ENCODE measurements around the gene TRIM17.

TRIM17 gene

DNA sequence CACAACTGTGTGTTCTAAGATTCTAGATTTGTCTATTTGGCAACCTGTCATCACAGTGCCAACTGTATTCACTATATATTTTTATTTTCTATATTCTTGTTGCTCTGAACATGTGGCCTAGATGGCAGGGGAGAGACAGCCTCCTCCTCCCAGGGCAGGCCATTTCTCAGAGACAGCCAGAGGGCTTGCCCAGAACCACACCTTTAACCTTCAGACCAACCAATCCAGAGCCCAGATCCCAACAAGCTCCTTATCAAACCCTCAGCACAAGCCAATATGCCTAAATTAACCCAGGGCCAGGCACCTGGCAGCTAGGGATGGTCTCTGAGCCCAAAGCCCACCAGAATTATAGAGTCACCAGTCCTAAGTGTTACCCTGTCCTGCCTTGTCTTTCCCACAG is 29.3 kb downstream of the TRIM17 start:
- DNase-seq (ENCODE audit: insufficient read length, low spot score) (no peak), FAIRE-seq (no peak)

DNA sequence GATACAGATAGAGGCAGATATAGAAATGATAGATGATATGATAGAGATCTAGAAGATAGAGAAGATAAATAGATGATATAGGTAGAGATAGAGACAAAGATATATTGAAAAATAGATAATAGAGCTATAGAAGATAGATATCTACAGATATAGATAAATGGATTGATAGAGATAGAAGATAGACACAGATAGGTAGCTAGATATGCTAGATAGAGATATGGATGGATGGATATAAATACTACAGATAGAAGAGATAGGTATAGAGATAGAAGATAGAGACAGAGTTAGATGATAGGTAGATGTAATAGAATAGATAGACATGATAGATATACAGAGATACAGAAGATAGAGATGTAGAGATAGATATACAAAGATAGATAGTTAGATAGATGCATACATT is 31.4 kb downstream of the TRIM17 start:
- no peak for FAIRE-seq

DNA sequence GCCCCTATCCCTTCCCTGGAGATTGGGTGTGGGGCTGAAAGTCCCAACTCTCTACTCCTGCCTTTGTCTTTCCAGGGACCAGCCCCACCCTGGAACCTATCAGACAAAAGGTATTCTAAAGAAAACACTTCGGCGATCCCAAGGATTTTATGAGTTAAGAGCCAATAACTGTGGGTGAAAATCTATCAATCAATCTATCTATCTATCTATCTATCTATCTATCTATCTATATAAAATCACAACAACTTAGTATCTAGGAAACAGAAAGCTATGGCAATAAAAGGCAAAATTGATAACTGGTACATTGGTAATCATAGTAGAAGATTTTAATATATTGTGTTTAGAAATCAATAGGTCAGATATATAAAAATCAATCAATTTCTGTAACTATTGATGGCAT is 32.9 kb downstream of the TRIM17 start:
- no peak for DNase-seq (ENCODE audit: insufficient read length, low spot score)
- FAIRE-seq, result no peak

More for the DNA sequence above, 31.4 kb downstream of the TRIM17 start:
- no peak for DNase-seq (ENCODE audit: insufficient read length, low spot score)

DNA sequence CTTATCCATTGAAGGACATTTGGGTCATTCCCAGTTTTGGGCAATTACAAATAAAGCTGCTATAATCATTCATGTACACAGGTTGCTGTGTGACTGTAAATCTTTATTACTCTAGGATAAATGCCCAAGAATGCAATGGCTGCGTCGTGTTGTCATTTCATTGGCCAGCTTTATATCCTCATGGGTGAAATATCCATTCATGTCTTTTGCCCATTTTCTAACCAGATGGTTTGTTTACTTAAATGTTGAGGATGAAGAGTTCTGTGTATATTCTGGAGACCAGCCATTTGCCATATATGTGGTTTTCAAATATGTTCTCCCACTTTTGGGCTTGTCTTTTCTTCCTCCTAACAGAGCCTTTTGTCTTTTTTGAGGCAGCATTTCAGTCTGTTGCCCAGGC is 35.3 kb downstream of the TRIM17 start:
- DNase-seq (ENCODE audit: insufficient read length, low spot score) (no peak), FAIRE-seq (no peak)

DNA sequence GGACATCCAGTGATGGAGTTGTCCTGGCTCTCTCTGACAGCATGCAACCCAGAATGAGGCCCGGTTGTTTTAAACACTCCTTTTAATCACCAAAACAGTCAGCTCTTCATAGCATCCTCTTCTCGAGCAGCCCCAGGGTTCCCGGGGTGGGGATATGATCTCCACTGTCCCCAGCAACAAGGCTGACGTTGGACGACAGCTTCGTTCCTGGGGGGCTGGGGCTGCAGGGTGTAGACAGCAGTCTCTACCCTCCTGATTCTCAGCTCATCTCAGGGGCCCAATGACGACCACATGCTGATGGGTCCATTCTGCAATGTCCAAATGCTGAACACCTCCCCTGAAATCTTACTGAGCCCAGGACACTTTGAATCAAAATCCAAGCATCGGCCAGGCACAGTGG is 37.0 kb downstream of the TRIM17 start:
- FAIRE-seq (no peak), DNase-seq (ENCODE audit: insufficient read length, low spot score) (no peak)

DNA sequence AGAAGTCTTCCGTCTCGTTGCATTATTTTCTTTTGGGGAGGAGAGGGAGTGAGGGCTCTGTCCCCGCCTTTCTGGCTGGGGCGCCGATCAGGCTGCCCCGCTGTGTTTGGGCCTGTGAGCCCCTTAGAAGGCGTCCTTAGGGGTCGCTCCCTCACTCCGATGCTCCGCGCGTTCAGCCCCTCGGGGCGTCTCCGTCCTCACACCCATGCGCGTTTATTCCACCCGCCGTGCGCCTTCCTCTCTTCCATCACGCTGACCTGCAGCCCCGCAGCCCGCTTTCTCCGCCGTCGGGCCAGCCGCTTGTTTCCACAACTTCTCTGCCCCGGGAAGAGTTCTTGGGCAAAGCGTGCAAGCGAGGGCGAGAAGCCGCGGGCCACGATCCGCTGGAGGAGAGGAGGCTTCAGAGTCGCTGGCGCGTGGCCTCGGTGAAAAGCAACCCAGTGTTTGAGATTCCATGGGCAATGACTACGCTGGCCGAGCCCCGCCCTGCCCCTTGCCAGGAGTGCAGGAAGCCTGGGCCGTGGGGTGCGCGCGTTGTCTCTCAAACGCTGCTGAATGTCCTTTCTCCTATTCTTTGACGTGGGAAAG is 37.7 kb downstream of the TRIM17 start:
- no peak for FAIRE-seq

DNA sequence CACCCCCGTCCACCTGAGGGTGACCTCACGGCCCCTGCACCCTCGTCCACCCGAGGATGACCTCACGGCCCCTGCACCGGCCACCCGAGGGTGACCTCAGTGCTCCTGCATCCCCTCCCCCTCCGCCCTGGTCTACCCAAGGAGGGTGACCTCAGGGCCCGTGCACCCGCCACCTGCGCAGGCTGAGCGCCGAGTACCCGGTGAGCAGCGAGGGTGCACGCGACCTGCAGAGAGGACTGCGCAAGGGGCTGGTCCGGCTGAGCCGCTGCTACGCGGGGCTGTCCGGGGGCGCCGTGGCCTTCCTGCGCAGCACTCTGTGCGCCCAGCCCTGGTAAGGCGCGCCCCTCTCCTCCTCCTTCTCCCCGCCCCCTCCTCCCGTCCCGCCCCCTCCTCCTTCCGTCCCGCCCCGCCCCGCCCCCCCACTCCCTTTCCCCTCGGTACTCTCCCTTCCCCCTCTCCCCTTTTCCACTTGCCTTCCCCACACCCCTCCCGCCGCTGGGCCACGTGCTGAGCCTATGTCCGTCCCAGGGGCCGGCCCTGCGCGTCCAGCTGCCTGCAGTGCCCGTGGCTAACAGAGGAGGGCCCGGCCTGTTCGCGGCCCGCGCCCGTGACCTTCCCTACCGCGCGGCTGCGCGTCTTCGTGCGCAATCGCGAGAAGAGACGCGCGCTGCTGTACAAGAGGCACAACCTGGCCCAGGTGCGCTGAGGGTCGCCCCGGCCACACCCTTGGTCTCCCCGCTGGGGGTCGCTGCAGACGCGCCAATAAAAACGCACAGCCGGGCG is 38.4 kb downstream of the TRIM17 start:
- DNase-seq (ENCODE audit: insufficient read length, low spot score) (no peak), FAIRE-seq (no peak)

More for the DNA sequence above, 37.7 kb downstream of the TRIM17 start:
- no peak for DNase-seq (ENCODE audit: insufficient read length, low spot score)

DNA sequence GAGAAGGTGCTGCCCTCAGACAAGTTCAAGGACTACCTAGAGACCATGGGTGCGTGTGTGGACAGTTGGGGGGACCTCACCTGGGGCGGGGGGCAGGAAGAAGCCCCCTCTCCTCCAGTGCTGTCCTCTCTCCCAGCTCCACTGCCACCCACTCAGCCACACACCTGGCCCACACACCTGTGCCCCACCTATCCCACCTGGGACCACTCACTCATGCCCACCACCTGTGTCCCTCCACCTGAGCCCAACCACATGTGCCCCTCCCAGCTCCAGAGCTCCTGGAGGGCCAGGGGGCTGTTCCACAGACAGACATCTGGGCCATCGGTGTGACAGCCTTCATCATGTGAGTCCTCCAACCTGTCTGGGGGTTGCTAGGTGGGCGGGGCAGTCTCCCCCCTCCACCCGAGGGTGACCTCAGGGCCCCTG is 39.0 kb downstream of the TRIM17 start:
- DNase-seq (ENCODE audit: insufficient read length, low spot score), result no peak
- FAIRE-seq, result no peak

DNA sequence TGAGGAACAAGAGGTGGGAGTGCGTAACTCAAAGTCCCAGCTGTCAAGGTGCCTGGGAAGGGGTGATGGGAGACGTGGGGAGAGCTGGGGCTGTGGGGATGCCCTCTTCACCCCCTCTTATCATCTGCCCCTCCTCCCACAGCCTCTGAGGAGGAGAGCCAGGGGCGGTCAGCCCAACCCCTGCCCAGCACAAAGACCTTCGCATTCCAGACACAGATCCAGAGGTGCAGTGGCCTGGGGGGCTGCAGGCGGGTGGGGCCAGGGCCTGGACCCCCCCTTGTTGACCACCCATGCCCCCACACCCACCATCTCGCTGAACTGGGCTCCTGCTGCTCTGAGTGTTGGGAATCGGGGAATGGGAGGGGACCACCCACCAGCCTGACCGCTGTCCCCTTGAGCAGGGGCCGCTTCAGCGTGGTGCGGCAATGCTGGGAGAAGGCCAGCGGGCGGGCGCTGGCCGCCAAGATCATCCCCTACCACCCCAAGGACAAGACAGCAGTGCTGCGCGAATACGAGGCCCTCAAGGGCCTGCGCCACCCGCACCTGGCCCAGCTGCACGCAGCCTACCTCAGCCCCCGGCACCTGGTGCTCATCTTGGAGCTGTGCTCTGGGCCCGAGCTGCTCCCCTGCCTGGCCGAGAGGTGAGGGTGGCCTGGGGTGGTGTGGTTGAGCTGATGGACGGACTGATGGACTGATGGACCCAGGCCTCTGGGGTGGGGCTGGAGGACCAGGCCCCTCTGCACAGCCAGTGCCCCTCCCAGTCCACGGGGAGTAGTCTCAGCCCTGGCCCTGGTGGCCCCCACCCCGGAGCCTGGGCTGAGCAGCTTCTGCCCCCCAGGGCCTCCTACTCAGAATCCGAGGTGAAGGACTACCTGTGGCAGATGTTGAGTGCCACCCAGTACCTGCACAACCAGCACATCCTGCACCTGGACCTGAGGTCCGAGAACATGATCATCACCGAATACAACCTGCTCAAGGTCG is 39.7 kb downstream of the TRIM17 start:
- FAIRE-seq (no peak), DNase-seq (ENCODE audit: insufficient read length, low spot score) (no peak)

DNA sequence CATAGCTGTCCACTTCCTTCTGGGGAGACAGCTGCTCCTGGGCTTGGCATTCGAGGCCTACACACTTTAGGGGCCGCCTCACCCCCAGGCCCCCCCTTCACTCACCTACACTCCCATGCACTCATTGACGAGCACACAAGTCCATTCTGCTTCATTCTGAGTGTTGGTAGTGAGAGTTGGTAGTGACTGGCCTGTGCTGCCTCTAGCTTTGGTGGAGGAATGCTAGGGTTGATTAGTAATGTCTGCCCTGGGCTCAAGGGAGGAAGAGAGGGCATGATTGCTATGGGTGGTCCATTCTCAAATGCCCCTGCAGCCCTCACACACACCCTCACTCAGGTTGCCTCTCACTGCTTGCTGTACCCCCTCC is 40.4 kb downstream of the TRIM17 start:
- no peak for DNase-seq (ENCODE audit: insufficient read length, low spot score)
- FAIRE-seq, result no peak

DNA sequence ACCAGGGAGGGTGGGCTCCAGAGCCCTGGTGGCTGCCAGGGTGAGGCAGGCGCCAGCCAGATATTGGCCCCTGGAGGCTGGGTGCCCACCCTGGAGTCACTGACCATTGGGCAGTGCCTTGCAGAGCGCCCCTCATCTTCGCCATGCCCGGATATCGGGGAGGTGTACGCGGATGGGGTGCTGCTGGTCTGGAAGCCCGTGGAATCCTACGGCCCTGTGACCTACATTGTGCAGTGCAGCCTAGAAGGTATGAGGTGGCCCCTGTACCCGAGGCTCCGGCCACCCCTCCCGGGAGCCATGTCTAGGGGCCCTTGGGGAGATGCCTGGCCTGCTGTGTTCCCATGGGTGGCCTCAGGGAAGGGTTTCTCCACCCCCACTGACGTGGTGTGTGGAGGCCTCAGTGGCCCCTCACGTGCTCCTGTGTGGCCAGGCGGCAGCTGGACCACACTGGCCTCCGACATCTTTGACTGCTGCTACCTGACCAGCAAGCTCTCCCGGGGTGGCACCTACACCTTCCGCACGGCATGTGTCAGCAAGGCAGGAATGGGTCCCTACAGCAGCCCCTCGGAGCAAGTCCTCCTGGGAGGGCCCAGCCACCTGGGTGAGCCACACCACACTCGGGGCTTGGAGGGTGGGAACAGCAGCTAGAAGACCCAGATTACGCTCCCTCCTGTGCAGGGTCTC is 40.9 kb downstream of the TRIM17 start:
- DNase-seq (ENCODE audit: insufficient read length, low spot score) (no peak), FAIRE-seq (no peak)

DNA sequence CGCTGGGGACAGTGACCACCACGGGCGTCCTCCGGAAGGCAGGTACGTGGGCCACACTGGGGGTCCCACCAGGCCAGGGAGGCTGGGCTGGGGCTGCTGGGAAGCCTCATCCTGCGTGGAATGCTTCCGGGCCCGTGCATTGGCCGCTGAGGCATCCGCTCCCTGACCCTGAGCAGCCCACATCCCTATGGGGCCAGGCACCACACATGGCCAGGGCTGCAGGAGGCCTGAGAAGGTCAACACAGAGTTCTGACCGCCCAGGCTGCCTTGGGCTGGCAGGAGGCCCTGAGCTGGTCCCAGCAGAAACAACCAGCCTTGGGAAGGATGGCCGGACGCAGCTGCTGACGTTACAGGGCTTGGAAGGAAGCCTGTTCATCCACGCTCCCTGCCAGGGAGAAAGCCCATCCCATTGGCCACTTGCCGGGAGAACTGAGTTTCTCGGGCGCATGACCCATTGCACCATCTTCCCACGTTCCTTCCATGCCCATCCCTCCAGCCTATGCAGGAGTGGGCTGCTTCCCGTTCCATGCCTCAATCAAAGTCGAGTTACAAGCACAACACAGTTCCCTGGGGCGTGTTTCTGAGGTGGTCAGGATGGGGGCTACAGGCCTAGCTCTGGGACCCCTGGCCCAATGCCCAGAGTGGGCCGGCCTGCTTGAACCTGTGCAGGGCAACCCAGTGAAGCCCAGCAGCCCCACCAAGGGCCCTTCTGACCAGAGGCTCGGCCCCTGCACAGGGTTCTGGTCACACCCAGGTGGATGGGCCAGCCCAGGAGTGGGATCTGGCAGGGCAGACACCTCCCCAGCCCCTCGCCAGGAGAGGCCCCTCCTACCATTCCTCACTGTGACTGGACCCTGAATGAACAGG is 41.7 kb downstream of the TRIM17 start:
- DNase-seq (ENCODE audit: insufficient read length, low spot score), result no peak

DNA sequence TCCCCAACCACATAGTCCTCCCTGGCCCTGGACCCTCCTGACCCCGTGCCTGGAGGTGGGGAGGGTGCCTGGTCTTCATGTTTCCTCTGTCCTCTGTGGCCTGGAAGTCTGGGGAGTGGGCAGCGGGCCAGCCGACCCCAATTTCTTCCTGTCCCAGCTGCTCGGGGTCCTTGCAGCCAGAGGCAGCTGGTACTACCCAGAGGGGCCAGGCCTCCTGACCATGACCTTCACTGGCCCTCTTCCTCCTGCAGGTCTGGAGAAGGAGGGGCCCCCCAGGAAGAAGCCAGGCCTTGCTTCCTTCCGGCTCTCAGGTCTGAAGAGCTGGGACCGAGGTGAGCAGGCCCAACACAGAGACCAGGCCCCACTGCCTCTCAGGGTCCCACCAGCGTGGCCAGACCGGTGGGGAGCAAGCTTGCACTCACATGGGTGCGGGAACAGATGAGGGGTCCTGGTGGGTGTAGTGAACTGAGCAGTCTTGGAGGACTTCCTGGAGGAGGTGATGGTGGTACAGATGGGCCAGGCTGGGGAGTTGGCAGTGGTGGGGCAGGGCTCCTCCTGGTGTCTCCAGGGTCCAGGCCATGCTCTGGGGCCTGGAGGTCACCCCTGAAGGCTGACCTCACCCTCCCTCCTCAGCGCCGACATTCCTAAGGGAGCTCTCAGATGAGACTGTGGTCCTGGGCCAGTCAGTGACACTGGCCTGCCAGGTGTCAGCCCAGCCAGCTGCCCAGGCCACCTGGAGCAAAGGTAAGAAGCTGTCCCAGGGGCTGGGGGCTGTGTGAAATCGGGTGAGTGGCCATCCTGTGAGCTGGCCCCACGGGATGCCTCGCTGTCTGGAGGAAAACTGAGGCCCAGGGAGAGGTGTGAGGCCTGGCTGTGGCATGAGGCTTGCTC is 42.7 kb downstream of the TRIM17 start:
- no peak for FAIRE-seq
- DNase-seq (ENCODE audit: insufficient read length, low spot score), result no peak

More for the DNA sequence above, 41.7 kb downstream of the TRIM17 start:
- no peak for FAIRE-seq

DNA sequence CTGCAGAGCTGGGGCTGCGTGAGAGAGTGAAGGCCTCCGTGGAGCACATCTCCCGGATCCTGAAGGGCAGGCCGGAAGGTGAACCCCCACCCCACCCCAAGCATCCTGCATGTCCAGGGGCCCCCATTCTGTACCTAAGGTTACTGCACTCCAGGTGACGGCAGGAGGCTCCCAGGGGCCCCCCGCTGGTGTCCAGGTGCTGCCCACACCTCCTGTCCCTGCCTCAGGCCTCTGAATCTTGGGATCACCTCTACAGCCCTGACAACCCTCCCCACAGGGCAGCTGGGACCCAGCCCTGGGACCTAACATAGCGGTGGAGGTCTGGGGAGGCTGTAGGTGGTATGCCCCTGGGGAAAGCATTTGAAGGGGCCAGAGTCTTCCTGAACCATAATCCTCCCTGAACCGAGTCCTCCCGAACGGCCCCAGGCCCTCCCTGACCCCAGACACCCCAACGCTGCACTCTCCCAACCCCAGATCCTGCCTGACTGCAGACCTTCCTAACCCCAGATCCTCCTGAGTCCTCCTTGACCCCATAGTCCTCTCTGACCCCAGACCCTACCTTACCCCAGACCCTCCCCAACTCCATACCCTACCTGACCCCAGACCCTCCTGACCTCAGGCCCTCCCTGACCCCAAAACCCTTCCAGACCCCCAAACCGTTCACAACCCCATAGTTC is 43.5 kb downstream of the TRIM17 start:
- no peak for DNase-seq (ENCODE audit: insufficient read length, low spot score)
- FAIRE-seq, result no peak

DNA sequence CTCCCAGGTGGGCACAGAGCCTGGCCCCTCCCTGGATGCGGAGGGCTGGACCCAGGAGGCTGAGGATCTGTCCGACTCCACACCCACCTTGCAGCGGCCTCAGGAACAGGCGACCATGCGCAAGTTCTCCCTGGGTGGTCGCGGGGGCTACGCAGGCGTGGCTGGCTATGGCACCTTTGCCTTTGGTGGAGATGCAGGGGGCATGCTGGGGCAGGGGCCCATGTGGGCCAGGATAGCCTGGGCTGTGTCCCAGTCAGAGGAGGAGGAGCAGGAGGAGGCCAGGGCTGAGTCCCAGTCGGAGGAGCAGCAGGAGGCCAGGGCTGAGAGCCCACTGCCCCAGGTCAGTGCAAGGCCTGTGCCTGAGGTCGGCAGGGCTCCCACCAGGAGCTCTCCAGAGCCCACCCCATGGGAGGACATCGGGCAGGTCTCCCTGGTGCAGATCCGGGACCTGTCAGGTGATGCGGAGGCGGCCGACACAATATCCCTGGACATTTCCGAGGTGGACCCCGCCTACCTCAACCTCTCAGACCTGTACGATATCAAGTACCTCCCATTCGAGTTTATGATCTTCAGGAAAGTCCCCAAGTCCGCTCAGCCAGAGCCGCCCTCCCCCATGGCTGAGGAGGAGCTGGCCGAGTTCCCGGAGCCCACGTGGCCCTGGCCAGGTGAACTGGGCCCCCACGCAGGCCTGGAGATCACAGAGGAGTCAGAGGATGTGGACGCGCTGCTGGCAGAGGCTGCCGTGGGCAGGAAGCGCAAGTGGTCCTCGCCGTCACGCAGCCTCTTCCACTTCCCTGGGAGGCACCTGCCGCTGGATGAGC is 44.3 kb downstream of the TRIM17 start:
- FAIRE-seq, result no peak
- DNase-seq (ENCODE audit: insufficient read length, low spot score), result no peak

DNA sequence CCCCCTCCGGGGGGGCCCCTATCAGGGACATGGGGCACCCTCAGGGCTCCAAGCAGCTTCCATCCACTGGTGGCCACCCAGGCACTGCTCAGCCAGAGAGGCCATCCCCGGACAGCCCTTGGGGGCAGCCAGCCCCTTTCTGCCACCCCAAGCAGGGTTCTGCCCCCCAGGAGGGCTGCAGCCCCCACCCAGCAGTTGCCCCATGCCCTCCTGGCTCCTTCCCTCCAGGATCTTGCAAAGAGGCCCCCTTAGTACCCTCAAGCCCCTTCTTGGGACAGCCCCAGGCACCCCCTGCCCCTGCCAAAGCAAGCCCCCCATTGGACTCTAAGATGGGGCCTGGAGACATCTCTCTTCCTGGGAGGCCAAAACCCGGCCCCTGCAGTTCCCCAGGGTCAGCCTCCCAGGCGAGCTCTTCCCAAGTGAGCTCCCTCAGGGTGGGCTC is 44.9 kb downstream of the TRIM17 start:
- FAIRE-seq, result no peak
- no peak for DNase-seq (ENCODE audit: insufficient read length, low spot score)

DNA sequence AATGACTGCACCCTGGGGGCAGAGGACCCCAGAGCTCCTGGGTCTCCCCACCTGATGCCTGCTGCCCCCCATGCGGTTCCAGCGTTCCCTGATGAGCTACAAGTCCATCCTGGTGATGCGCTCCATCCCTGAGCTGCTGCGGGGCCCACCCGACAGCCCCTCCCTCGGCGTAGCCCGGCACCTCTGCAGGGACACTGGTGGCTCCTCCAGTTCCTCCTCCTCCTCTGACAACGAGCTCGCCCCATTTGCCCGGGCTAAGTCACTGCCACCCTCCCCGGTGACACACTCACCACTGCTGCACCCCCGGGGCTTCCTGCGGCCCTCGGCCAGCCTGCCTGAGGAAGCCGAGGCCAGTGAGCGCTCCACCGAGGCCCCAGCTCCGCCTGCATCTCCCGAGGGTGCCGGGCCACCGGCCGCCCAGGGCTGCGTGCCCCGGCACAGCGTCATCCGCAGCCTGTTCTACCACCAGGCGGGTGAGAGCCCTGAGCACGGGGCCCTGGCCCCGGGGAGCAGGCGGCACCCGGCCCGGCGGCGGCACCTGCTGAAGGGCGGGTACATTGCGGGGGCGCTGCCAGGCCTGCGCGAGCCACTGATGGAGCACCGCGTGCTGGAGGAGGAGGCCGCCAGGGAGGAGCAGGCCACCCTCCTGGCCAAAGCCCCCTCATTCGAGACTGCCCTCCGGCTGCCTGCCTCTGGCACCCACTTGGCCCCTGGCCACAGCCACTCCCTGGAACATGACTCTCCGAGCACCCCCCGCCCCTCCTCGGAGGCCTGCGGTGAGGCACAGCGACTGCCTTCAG is 45.5 kb downstream of the TRIM17 start:
- FAIRE-seq, result no peak
- no peak for DNase-seq (ENCODE audit: insufficient read length, low spot score)

Measured in GM19239 (cell line).